Measurements from ENCODE around the gene BEND7. TPM values are rescaled to one million over a fixed set of nuclear protein-coding genes. Genes with fewer than 3 reads are reported as not detected.
A peak's percentile ranks its signal among the peaks of the same experiment; 100 is the strongest.

Gene BEND7
- total and polyA plus RNA-seq, 2 of the 8 experiments (the other 6 are each of a cell fraction or from before 2014, with no cell fraction given), result 1.9 to 8.2 TPM

GRCh38 chr10:13536674-13537366 lies 8.0 kb upstream of the BEND7 start:
- Histone ChIP-seq H3K4me2 (ENCODE audit: insufficient read depth in 1 of 2, low read depth in 2 of 2, low read length in 2 of 2) (peak overlapping the region in 1 of 2 experiments; percentile 40; a peak in 2 of 4 replicates), H2BK5ac (ENCODE audit: low read depth, low read length) (0 out of 2 replicates have a peak overlapping the region, but pooled peaks have one; percentile 62), H4K5ac (ENCODE audit: insufficient read length, low read depth, low read length) (peak overlapping the region; percentile 75), H2BK12ac (ENCODE audit: low read depth, low read length) (no peak overlapping the region), H3K4ac (replicated peaks; ENCODE audit: insufficient read length, low read depth, low read length) (no peak overlapping the region), H2AFZ (ENCODE audit: low read length) (no peak overlapping the region; the same call in 1 of the 2 replicates), H3K27me3 (replicated peaks in 1 of 4; ENCODE audit: control insufficient read depth in 3 of 4, extremely low read depth in 1 of 4, insufficient read depth in 3 of 4, low read length in 3 of 4) (no peaks in the 10 kb centered on the region), H3K14ac (ENCODE audit: insufficient read length) (no peak overlapping the region), H2BK120ac (replicated peaks; ENCODE audit: low read depth, low read length) (no peak overlapping the region), H3K18ac (ENCODE audit: extremely low read depth, low read length) (no peak overlapping the region; the same call in 1 of the 2 replicates), H3K36me3 (ENCODE audit: control insufficient read depth in 2 of 4, insufficient read depth in 4 of 4, low read length in 3 of 4) (no peaks in the 10 kb centered on the region), H2BK15ac (ENCODE audit: low read length) (peak overlapping the region; percentile 97; the same call in 1 of the 2 replicates), H3K56ac (replicated peaks; ENCODE audit: insufficient read length, low read depth, low read length) (no peak overlapping the region), H3K79me1 (ENCODE audit: low read depth, low read length) (no peaks in the 10 kb centered on the region), H4K8ac (ENCODE audit: extremely low read depth, insufficient read depth, low read length) (0 out of 2 replicates have a peak overlapping the region, but pooled peaks have one; percentile 60), H3K27ac (ENCODE audit: low read depth, low read length) (no peak overlapping the region), H4K91ac (replicated peaks; ENCODE audit: insufficient read length, low read length) (peak overlapping the region; percentile 42), H2BK20ac (ENCODE audit: low read length) (peak overlapping the region; percentile 43; the same call in 1 of the 2 replicates), H3K79me2 (ENCODE audit: control insufficient read depth in 1 of 2, insufficient read depth in 2 of 2, low read length in 2 of 2) (no peaks in the 10 kb centered on the region), H3K4me1 (replicated peaks in 1 of 4; ENCODE audit: control insufficient read depth in 3 of 4, insufficient read depth in 4 of 4, low read length in 3 of 4) (no peaks in the 10 kb centered on the region; a peak in 1 of 7 replicates), H2AK5ac (ENCODE audit: low read depth, low read length) (no peak overlapping the region), H3K4me3 (ENCODE audit: extremely low read depth in 1 of 4, insufficient read depth in 2 of 4, low read depth in 3 of 4, low read length in 4 of 4) (peak overlapping the region in 1 of 4 experiments; percentile 25; a peak in 3 of 8 replicates), H3K23me2 (ENCODE audit: low read depth, low read length) (no peaks in the 10 kb centered on the region), H3K23ac (ENCODE audit: insufficient read length) (no peak overlapping the region), H3K9me3 (ENCODE audit: insufficient read depth in 2 of 2, low read depth in 1 of 2, low read length in 1 of 2) (no peaks in the 10 kb centered on the region; a peak in 1 of 4 replicates), H4K20me1 (replicated peaks in 1 of 2; ENCODE audit: control insufficient read depth in 1 of 2, insufficient read depth in 2 of 2, low read length in 2 of 2) (no peaks in the 10 kb centered on the region), H3K9ac (replicated peaks in 1 of 4; ENCODE audit: extremely low read depth in 1 of 4, low read depth in 3 of 4, low read length in 3 of 4) (no peak overlapping the region)
- TF ChIP-seq RAD21 (IDR thresholded peaks at IDR 0.05 in 1 of 2, conservative IDR thresholded peaks at IDR 0.05 in 1 of 2; ENCODE audit: low read depth in 2 of 2, low read length in 2 of 2) (peak; percentile 85 to 89), YY1 (IDR thresholded peaks at IDR 0.05; ENCODE audit: low read depth, low read length) (peak; percentile 85), TAF7 (optimal IDR thresholded peaks at IDR 0.05; ENCODE audit: borderline replicate concordance, low read depth, low read length) (no peak), CTCF (IDR thresholded peaks at IDR 0.05; ENCODE audit: control extremely low read depth in 1 of 3, insufficient read depth in 1 of 3, low read depth in 1 of 3, low read length in 3 of 3) (peak; percentile 80 to 94 (median 91))
- TF ChIP-seq, protein P1, sequence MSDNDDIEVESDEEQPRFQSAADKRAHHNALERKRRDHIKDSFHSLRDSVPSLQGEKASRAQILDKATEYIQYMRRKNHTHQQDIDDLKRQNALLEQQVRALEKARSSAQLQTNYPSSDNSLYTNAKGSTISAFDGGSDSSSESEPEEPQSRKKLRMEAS (IDR thresholded peaks at IDR 0.05), result 0 out of 2 replicates have a peak, but pooled peaks have one; percentile 14
- WGBS, 2 experiments (ENCODE audit: extremely low coverage in 1 of 2, insufficient coverage in 1 of 2, insufficient read length in 1 of 2, insufficient replicate concordance in 2 of 2, low coverage in 1 of 2, low lambda C conversion rate in 2 of 2, missing lambda C conversion rate in 1 of 2), result 59% methylated on average over 11 of the region's 11 CpGs; no CpG with 5 or more reads in 1 of the 2 experiments
- FAIRE-seq (peak; percentile 77), DNase-seq (ENCODE audit: low read depth in 1 of 2, low spot score in 2 of 2) (peak; percentile 66 to 86)
- CTCF ChIA-PET (ENCODE audit: partially characterized antibody), result interaction anchor here (0.6 to 4.3 kb wide), 54 partner anchors 9 to 546 kb away, joined by 3 to 56 read pairs (median 4); partner anchors contain the start of gene UCMA
- POLR2A ChIA-PET (ENCODE audit: partially characterized antibody), result interaction anchor here (1.3 to 2.2 kb wide), 2 partner anchors 11 to 187 kb away, joined by 3 to 14 read pairs; no protein-coding TSS in a partner anchor
